GM12878 (cell line): ENCODE results near the gene CDC42EP3. TPM values are rescaled to one million over a fixed set of nuclear protein-coding genes. Genes with fewer than 3 reads are reported as not detected.
A peak's percentile ranks its signal among the peaks of the same experiment; 100 is the strongest.

Experiments used
- ATAC-seq: fragments of 200-7000 bp; cut with Tn5 transposase; 3 replicates; pipeline ENCODE4 v1.9.1; 2020; ENCODE audit warnings: mild to moderate bottlenecking, moderate library complexity
- BruUV-seq: library from RNA; stranded (reverse); fragments of 400-500 nt; replicated peaks from 2 replicates; lab custom pipeline; 2021; lab: Mats Ljungman, UMichigan
- CTCF ChIA-PET: fragments of 300-600 bp; sonication (Branson Sonifier 250); formaldehyde crosslinking; extraction: SDS; loops from one replicate; lab custom pipeline; 2021; ENCODE audit warnings: inconsistent platforms; lab: Yijun Ruan, JAX
- POLR2A ChIA-PET: fragments of 350-600 bp; formaldehyde crosslinking; extraction: SDS; loops from one replicate; lab custom pipeline; 2021; ENCODE audit warnings: inconsistent platforms; lab: Charles Lee
- RAD21 ChIA-PET: fragments of 300-600 bp; sonication (Branson Sonifier 250); formaldehyde crosslinking; loops from one replicate; lab custom pipeline; 2023; ENCODE audit warnings: antibody characterized with exemption; ENCODE audit not compliant: unreplicated experiment; lab: Charles Lee
- SMC1A ChIA-PET: fragments of 300-600 bp; sonication (Branson Sonifier 250); formaldehyde crosslinking; loops from one replicate; lab custom pipeline; 2023; ENCODE audit not compliant: unreplicated experiment, uncharacterized antibody; lab: Charles Lee
- DNase-seq: peaks from one replicate; pipeline ENCODE4 v3.0.0-alpha.2; 2011; ENCODE audit warnings: low read depth, low spot score
- FAIRE-seq: peaks from 3 replicates; lab custom pipeline; 2011; peaks lifted over from hg19 to GRCh38; lab: Jason Lieb, UNC
- H2AFZ ChIP-seq: 2 replicates; pipeline ENCODE4 v1.6.0; 2011; ENCODE audit warnings: low read depth, low read length, control low read depth; ENCODE audit not compliant: control insufficient read depth
- H3K27ac ChIP-seq: 2 replicates; pipeline ENCODE4 v1.5.1; 2011; ENCODE audit warnings: control low read depth; ENCODE audit not compliant: control insufficient read depth, insufficient read depth
- H3K27me3 ChIP-seq, 2 experiments: replicated peaks in 1 of 2; 2 replicates each; pipeline versions ENCODE4 v1.6.0 to v1.6.1; 2011; ENCODE audit warnings: low read length in 1 of 2; ENCODE audit not compliant: control insufficient read depth in 2 of 2, insufficient read depth in 2 of 2
- H3K36me3 ChIP-seq, 2 experiments: 2 replicates each; pipeline ENCODE4 v1.5.1; 2011; ENCODE audit warnings: low read length in 1 of 2; ENCODE audit not compliant: control insufficient read depth in 2 of 2, insufficient read depth in 2 of 2
- H3K4me1 ChIP-seq: 2 replicates; pipeline ENCODE4 v1.6.1; 2011; ENCODE audit warnings: mild to moderate bottlenecking, low read length, moderate library complexity, mixed read lengths; ENCODE audit not compliant: control insufficient read depth, insufficient read depth
- H3K4me2 ChIP-seq: 2 replicates; pipeline ENCODE4 v1.6.0; 2011; ENCODE audit warnings: control low read depth; ENCODE audit not compliant: control insufficient read depth, insufficient read depth
- H3K4me3 ChIP-seq: fragments of 200-600 bp; sonication (generic); 2 replicates; pipeline ENCODE4 v1.5.1; 2016
- H3K79me2 ChIP-seq: 2 replicates; pipeline ENCODE4 v1.6.0; 2011; ENCODE audit warnings: low read length; ENCODE audit not compliant: control insufficient read depth, insufficient read depth
- H3K9ac ChIP-seq: 2 replicates; pipeline ENCODE4 v1.8.0; 2011; ENCODE audit warnings: low read length, control low read depth, mixed read lengths; ENCODE audit not compliant: control insufficient read depth, insufficient read depth
- H3K9me3 ChIP-seq: replicated peaks from 3 replicates; pipeline ENCODE4 v1.5.1; 2011; ENCODE audit warnings: mild to moderate bottlenecking, low read length; ENCODE audit not compliant: control insufficient read depth, insufficient read depth
- H4K20me1 ChIP-seq: 2 replicates; pipeline ENCODE4 v1.6.0; 2011; ENCODE audit not compliant: control insufficient read depth, insufficient read depth
- SPI1 ChIP-seq: IDR thresholded peaks from 2 replicates; pipeline ENCODE4 v1.6.1; 2011; ENCODE audit warnings: low read depth, mild to moderate bottlenecking, low read length, moderate library complexity, borderline replicate concordance; ENCODE audit not compliant: insufficient read depth
- ZBTB40 ChIP-seq: fragments of 450-650 bp; IDR thresholded peaks from 2 replicates; pipeline ENCODE4 v1.6.1; 2016; ENCODE audit warnings: mild to moderate bottlenecking, moderate library complexity, borderline replicate concordance
- ZNF687 ChIP-seq: fragments of 450-650 bp; IDR thresholded peaks from 2 replicates; pipeline ENCODE4 v1.6.1; 2017; ENCODE audit warnings: mild to moderate bottlenecking, moderate library complexity
- WGBS: methylation state at CpG from one replicate; pipeline ENCODE4 v1.1.6; 2016; ENCODE audit warnings: low lambda C conversion rate; ENCODE audit not compliant: insufficient replicate concordance, insufficient coverage; ENCODE audit errors: missing lambda C conversion rate; 5-methylcytosine and 5-hydroxymethylcytosine counted together
- in situ Hi-C: fragments of 300-500 bp; cut with MboI; formaldehyde crosslinking; loops from 9 replicates; pipeline ENCODE4 v1.14.3; 2018; ENCODE audit warnings: mixed read lengths
- intact Hi-C: fragments of 100-400 bp; cut with micrococcal nuclease; formaldehyde crosslinking; loops from one replicate; pipeline ENCODE4 v1.14.2; 2022; ENCODE audit not compliant: unreplicated experiment
- polyA plus RNA-seq, 11 experiments: library from polyadenylated mRNA; depleted of rRNA in 4 of 11; unstranded in 6 of 11; stranded (reverse) in 5 of 11; fragments of >200 nt; fragmentation: Nextera tagmentation in 4 of 11; fragmentation: Illumina TruSeq in 1 of 11; extraction: Ambion mirVana in 4 of 11; extraction: Trizol in 1 of 11; gene quantifications; 1 replicate in 1 of 11; 2 replicates in 10 of 11; pipeline versions ENCODE4 v1.2.1 to v1.2.3, GENCODE V29; 2011 to 2016; ENCODE audit warnings: inconsistent platforms in 2 of 11, missing spikeins in 2 of 11, low read depth in 1 of 11
- total RNA-seq, 4 experiments: library from RNA; depleted of rRNA in 3 of 4; stranded (reverse); fragments of >200 nt in 3 of 4; fragmentation: Illumina TruSeq in 1 of 4; extraction: Trizol in 1 of 4; gene quantifications; 2 replicates each; pipeline versions ENCODE4 v1.2.1 to v1.2.3, GENCODE V29; 2013 to 2021

The CDC42EP3 gene
- total and polyA plus RNA-seq, 10 of the 15 experiments (the other 5 are each of a cell fraction or from before 2014, with no cell fraction given), result 11.8 to 86.9 (median 52.9) TPM

DNA sequence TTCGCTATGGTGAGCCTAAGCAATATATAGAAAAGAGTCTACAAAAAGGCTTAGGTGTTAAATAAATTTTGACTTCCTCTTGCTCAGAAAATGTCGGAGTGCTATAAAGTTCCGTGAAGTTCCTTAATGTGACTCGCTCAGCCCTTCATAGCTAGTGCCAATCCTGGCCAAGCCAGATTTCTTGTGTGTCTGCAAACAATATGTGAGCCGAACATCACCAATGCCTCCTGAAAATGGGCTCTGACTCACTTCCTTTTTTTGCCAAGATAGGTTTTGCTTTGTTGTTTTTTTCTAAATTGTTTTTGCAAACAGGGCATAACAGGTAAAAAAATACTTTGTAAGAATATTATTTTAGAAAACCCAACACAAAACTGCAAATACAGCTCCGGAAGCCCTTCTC, 26.1 kb downstream of the CDC42EP3 start:
- peaks cover 82% of the 10 kb centered on the region for H3K79me2 ChIP-seq
- no peak for FAIRE-seq
- in situ Hi-C loops, result no loop called here

More for the DNA sequence above, 26.1 kb downstream of the CDC42EP3 start:
- TF ChIP-seq SPI1, result peak; percentile 95
- TF ChIP-seq ZNF687, result 0 out of 2 replicates have a peak, but pooled peaks have one; percentile 34
- no peak for TF ChIP-seq ZBTB40
- Histone ChIP-seq H2AFZ (no peak overlapping the region), H4K20me1 (no peaks in the 10 kb centered on the region), H3K4me3 (no peak overlapping the region), H3K36me3 (peaks cover 25 to 46% of the 10 kb centered on the region in 2 experiments), H3K27me3 (no peaks in the 10 kb centered on the region), H3K4me2 (no peak overlapping the region; the same call in 1 of the 2 replicates), H3K27ac (no peak overlapping the region; the same call in 1 of the 2 replicates), H3K9ac (no peak overlapping the region), H3K4me1 (peaks cover 28% of the 10 kb centered on the region), H3K9me3 (peaks cover 8% of the 10 kb centered on the region)
- WGBS, result 28% methylated on average over 6 of the region's 6 CpGs
- ATAC-seq (peak; percentile 39; the same call in 2 of the 3 replicates), DNase-seq (no peak)
- ChIA-PET RAD21 (interaction anchor here (0.9 to 5.9 kb wide), 3 partner anchors 8 to 244 kb away, joined by 3 to 33 read pairs (median 3); no protein-coding TSS in a partner anchor), SMC1A (interaction anchor here (1.2 to 4.1 kb wide), 7 partner anchors 8 to 230 kb away, joined by 4 to 18 read pairs (median 6); no protein-coding TSS in a partner anchor), POLR2A (interaction anchor here (0.6 to 4.8 kb wide), 4 partner anchors 8 to 166 kb away, joined by 3 to 45 read pairs (median 4); no protein-coding TSS in a partner anchor), CTCF (interaction anchor here (1.3 to 2.2 kb wide), 2 partner anchors 8 to 230 kb away, joined by 3 to 6 read pairs; no protein-coding TSS in a partner anchor)
- TSS peak; percentile 31 for BruUV-seq
- intact Hi-C loops, result no loop called here
